Measurements from ENCODE around the gene NHERF2. TPM values are rescaled to one million over a fixed set of nuclear protein-coding genes. Genes with fewer than 3 reads are reported as not detected.

Gene NHERF2
- total and polyA plus RNA-seq, 11 donors, result 124 to 496 (median 227) TPM

DNA sequence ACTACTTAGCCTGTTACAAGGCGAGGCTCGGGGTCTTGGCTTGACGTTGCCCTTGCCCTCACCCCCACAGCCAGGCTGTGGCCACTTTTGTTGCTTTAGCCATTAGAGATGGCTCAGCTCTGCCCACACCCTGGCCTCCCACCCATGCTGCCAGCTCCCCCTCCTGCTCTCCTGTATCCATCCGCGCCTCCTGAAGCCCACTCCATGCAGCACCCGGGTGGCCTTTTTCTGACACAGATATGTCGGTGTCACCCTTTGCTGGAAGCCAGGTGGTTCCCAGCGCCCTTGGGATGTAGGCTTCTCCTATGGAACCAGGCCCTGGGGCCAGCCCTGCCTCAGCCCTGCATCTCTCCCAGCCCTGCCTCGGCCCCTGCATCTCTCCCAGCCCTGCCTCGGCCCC is 30.7 kb downstream of the NHERF2 start:
- ATAC-seq (no peak), DNase-seq (no peak)
- Histone ChIP-seq H3K27ac (no peak overlapping the region), H3K4me1 (no peaks in the 10 kb centered on the region), H3K4me3 (no peak overlapping the region), H3K9me3 (no peaks in the 10 kb centered on the region), H3K27me3 (no peaks in the 10 kb centered on the region), H3K36me3 (peaks cover 0 to 87% (median 69%) of the 10 kb centered on the region in 9 donors)
- TF ChIP-seq, protein P1, sequence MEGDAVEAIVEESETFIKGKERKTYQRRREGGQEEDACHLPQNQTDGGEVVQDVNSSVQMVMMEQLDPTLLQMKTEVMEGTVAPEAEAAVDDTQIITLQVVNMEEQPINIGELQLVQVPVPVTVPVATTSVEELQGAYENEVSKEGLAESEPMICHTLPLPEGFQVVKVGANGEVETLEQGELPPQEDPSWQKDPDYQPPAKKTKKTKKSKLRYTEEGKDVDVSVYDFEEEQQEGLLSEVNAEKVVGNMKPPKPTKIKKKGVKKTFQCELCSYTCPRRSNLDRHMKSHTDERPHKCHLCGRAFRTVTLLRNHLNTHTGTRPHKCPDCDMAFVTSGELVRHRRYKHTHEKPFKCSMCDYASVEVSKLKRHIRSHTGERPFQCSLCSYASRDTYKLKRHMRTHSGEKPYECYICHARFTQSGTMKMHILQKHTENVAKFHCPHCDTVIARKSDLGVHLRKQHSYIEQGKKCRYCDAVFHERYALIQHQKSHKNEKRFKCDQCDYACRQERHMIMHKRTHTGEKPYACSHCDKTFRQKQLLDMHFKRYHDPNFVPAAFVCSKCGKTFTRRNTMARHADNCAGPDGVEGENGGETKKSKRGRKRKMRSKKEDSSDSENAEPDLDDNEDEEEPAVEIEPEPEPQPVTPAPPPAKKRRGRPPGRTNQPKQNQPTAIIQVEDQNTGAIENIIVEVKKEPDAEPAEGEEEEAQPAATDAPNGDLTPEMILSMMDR (IDR thresholded peaks at IDR 0.05), result no peak
- no peak for TF ChIP-seq POLR2A (IDR thresholded peaks at IDR 0.05)
- 81 to 93% (median 92%) methylated on average over 10 of the region's 10 CpGs for WGBS, 4 donors
- intact Hi-C loops (cut with DNase I), result loop anchor here in 3 of 10 donors (2.0 to 5.0 kb wide), 2 partner anchors 35 kb away; no protein-coding TSS in a partner anchor

DNA sequence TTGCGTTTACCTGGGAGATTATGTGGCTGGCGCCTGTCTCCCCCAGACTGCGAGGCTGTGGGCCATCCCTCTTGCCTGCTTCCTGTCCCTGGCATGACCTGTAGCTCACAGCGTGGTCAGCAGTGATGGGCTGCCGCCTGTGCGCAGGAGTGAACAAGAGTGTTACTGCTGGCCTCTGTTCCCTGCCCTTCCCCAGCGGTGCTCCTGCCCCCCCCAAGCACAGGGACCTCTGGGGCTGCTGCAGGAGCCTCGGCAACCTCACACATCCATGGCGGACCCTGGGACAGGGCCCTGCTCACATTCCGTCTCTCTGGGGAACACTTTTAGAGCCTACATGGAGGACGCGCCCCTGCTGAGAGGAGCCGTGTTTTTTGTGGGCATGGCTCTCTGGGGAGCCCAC is 31.7 kb downstream of the NHERF2 start:
- WGBS, 4 donors, result 90 to 91% (median 90%) methylated on average over 13 of the region's 13 CpGs
- no peak for ATAC-seq
- no peaks in the 10 kb centered on the region for H3K4me1 ChIP-seq
- no peaks in the 10 kb centered on the region for H3K9me3 ChIP-seq
- no peak for TF ChIP-seq POLR2A (IDR thresholded peaks at IDR 0.05)
- TF ChIP-seq, protein P1 (IDR thresholded peaks at IDR 0.05), result no peak
- no peak overlapping the region for H3K27ac ChIP-seq
- no peak overlapping the region for H3K4me3 ChIP-seq
- DNase-seq, result no peak
- intact Hi-C loops (cut with DNase I), result loop anchor here in 2 of 10 donors (5.0 kb wide), 1 partner anchor 36 kb away; no protein-coding TSS in a partner anchor
- no peaks in the 10 kb centered on the region for H3K27me3 ChIP-seq
- peaks cover 0 to 87% (median 69%) of the 10 kb centered on the region in 9 donors for H3K36me3 ChIP-seq

DNA sequence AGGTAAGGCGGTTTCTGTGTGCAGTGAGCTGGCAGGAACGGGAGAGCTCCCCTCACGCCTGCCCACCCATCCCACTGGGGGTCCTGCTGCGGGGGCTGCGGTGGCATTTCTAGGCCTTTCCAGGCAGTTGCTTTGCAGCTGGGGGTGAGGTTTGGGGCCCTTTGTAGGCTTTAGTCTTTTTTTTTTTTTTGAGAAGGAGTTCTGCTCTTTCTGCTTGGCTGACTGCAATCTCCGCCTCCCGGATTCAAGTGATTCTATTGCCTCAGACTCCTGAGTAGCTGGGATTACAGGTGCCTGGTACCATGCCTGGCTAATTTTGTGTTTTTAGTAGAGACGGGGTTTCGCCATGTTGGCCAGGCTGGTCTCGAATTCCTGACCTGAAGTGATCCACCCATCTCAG is 32.2 kb downstream of the NHERF2 start:
- whole genome bisulfite sequencing, 4 donors, result 95 to 97% (median 96%) methylated on average over 10 of the region's 10 CpGs
- H3K27me3 ChIP-seq, result no peaks in the 10 kb centered on the region
- peaks cover 0 to 87% (median 69%) of the 10 kb centered on the region in 9 donors for H3K36me3 ChIP-seq
- ATAC-seq, result peak in 1 of 4 donors; percentile 28
- H3K9me3 ChIP-seq, result no peaks in the 10 kb centered on the region
- no peak for TF ChIP-seq POLR2A (IDR thresholded peaks at IDR 0.05)
- TF ChIP-seq, protein P1 (IDR thresholded peaks at IDR 0.05), result no peak
- no peak overlapping the region for H3K27ac ChIP-seq
- H3K4me3 ChIP-seq, result no peak overlapping the region
- intact Hi-C loops (cut with DNase I), result loop anchor here in 2 of 10 donors (5.0 kb wide), 1 partner anchor 37 kb away; no protein-coding TSS in a partner anchor
- no peaks in the 10 kb centered on the region for H3K4me1 ChIP-seq
- no peak for DNase-seq

DNA sequence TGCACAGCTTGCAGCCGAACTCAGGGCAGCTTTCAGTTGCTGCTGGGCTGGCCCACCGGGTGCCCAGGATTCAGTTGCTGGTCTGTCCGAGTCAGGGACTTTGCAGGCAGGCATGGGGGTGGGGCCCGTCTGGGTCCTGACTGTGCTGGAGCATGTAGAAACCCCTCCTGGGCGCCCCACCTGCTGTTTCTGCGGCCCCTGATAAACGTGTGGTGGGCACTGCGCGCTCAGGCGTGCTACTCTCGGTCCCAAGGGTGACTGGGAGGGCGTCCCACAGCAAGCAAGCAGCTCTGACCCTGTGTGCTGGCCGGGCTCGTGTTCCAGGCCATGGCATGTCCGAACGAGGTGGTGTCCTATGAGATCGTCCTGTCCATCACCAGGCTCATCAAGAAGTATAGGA is 33.6 kb downstream of the NHERF2 start:
- Histone ChIP-seq H3K9me3 (no peaks in the 10 kb centered on the region), H3K4me3 (no peak overlapping the region), H3K4me1 (no peaks in the 10 kb centered on the region), H3K36me3 (peaks cover 0 to 87% (median 69%) of the 10 kb centered on the region in 9 donors), H3K27me3 (no peaks in the 10 kb centered on the region), H3K27ac (no peak overlapping the region)
- 87 to 93% (median 91%) methylated on average over 10 to 17 of the region's 17 CpGs for WGBS, 4 donors
- ATAC-seq, result no peak
- TF ChIP-seq POLR2A (IDR thresholded peaks at IDR 0.05), result no peak
- TF ChIP-seq, protein P1 (IDR thresholded peaks at IDR 0.05), result no peak
- intact Hi-C loops (cut with DNase I), result no loop called here
- DNase-seq, result no peak
